HG03039 (cell line): ENCODE results near the gene RABGEF1.
"Not testable (repeated sequence)": the region's sequence is repeated elsewhere in the genome, so short reads cannot be mapped to it uniquely, and the experiment has no call there.

Experiments used
- ATAC-seq: cut with Tn5 transposase; IDR thresholded peaks from one replicate; pipeline ENCODE4 v1.9.1; 2021; ENCODE audit warnings: mild to moderate bottlenecking, moderate library complexity; ENCODE audit not compliant: unreplicated experiment

RABGEF1 gene

DNA sequence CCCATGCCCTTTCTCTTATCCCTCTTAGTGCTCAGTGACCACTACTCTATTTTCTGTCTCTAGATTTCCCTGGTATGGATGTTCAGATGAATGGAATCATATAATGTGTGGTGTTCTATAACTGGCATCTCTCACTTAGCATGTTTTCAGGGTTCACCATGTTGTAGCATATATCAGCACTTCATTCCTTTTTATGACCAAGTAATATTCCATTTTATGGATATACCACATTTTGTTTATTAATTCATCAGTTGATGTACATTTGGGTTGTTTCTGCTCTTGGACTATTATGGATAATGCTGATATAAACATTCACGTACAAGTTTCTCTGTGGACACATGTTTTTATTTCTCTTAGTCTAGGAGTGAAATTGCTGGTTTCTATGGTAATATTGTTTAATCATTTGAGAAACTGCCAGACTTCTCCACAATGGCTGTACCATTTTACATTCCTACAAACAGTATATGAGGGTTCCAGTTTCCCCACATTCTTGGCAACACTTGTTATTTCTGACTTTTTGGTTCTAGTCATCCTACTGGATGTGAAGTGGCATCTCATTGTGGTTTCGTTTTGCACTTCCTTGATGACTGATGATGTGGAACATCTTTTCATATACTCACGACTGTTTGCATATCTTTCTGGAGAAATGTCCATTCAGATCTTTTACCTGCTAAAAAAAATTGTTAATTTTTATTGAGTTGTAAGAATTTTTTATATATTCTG lies 23.3 kb downstream of the RABGEF1 start:
- ATAC-seq: not testable (repeated sequence)

DNA sequence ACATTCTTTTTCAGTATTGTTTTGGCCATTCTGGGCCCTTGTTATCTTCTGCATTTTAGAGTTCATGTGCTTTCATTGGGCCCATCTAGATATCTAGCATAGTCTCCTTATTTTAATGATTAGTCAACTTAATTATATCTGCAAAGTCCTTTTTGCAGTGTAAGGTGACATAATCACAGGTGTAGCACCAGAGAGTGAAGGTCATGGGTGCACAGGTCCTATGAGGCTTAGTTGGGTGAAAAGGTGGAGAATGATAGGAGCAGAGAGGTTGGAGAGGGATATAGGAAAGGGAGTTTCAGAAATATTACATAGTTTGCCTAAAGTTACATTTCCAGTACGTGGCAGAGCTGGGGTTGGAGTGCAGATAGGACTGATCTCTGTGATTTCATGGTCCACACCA lies 24.4 kb downstream of the RABGEF1 start:
- ATAC-seq: not testable (repeated sequence)

DNA sequence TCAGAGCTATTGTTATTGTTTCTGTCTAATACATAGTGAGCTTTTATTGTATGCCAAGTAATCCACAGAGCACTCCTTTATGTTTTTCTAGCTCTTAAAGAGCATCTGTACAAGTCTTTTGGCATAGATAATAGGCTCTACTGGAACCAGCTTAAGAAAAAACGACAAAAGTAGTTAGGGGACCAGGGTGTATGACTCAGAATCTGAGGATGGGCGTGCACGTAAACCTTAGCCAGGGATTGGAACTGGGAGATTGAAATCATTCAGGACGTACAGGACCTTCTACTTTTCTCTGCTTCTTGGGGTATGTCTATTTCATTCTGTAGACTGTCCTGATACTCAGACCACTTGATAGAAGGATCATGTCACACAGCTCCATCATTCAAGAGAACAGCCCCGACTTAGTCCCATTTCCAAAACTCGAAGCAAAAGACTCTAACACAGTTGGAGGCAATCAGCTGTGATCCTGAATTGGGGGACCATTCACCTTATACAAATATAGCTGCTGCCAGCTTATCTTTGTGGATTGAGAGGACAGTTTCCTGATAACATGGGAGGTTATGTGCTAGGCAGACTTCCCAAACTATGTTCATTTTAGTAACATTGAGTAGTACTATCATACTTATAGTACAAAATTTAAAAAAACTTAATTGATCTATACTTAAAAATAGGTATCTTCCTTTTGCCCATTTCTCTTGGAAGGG lies 24.9 kb downstream of the RABGEF1 start:
- not testable (repeated sequence) for ATAC-seq

DNA sequence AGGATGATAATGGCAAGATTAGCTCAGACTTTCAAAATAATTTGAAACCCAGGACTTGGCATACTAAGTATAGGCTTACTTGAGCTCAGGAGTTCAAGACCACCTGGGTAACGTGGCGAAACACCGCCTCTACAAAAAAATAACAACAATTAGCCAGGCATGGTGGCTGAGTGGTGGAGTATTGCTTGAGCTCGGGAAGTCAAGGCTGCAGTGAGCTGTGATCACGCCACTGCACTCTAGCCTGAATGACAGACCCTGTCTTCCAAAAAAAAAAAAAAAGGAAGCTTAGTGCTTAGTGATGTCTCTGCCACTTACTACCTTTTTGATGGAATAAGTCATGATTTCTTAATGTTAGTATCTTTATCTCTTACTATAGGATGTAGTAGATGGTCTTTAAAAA lies 25.5 kb downstream of the RABGEF1 start:
- ATAC-seq: no peak

DNA sequence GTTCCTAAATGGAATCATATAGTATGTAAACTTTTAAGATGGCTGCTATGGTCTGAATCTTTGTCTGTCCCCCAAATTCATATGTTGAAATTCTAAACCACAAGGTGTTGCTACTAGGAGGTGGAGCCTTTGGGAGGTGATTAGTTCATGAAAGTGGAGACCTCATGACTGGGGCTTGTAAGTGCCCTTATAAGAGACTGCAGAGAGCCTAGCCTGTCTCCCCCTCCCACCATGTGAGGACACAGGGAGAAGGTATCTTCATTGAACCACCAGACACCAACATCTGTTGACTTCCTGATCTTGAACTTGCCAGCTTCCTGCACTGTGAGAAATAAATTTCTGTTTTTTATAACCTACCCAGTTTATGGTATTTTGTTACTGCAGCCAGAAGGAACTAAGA lies 27.0 kb downstream of the RABGEF1 start:
- not testable (repeated sequence) for ATAC-seq

DNA sequence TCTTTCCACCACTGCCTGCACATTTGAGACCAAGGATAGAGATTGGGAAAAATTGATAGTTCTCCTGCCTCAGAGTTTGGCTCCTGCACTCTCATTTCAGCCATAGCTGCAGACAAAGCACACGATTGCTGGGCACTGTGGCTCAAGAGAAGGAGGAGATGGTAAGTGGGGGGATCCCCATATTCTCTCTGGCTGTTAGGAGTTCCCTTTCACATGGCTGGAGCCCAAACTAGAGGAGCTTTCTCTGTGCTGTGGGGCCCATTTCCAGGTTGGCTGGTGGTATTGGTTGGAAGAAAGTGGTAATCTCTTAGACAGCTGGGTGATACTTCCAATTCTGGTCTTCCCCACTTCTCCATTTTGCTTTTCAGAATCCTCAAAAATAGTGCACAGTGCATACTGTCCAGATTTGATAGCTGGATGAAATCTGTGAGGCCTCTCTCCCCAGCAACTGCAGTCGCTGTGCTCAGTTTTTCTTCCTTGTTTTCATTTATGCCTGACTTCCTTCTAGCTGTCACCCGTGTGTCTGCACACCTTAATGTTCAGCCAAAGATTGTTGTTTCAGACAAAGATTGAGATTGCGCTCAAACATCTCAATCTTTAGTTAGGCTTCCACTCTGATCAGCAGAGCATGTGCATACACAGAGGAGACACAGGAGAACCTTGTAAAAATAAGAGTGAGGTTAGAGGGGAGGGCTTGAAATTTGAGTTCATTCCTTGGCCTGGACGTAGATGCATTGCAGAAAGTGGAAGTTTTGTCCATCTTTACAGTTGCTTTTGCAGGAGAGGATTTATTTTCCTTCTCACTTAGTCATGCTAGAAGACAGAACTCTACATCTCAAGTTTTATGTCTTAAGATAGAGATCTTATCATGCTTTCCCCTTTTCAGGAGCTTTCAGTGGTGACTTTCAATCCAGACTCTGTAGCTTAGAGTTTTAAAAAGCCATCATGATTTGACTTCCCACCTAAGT lies 28.6 kb downstream of the RABGEF1 start:
- ATAC-seq: no peak

DNA sequence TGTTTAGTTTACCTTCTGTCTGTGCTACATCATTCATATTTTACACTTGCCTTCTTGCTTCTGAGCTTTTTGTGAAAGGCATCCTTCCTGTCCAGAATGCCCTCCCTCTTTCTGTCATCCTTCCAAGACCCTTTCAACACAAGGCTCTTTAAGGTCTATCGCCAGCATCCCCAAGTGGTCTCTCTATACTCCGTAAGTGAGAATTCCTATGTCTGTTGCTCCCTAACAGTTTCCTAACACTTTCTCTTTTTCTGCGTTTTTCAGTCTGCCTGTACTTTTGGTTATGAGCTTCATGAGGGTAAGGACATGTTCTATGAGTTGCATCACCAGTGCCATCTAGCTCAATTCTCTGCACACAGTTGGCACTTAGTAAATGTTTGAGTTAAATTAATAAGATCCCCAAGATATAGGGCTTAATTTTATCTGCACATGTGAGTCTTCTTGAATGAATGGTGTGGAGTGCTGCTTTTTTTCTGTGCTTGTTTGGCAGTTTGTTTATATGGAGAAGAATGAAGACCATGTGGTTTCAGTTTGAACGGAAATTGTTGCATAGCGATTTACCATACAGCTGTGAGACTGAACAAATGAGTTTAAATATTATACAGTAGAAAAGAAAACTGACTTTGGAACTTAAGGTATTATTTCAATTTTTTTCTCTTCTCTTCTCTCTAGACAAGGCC lies 29.4 kb downstream of the RABGEF1 start:
- ATAC-seq: no peak

DNA sequence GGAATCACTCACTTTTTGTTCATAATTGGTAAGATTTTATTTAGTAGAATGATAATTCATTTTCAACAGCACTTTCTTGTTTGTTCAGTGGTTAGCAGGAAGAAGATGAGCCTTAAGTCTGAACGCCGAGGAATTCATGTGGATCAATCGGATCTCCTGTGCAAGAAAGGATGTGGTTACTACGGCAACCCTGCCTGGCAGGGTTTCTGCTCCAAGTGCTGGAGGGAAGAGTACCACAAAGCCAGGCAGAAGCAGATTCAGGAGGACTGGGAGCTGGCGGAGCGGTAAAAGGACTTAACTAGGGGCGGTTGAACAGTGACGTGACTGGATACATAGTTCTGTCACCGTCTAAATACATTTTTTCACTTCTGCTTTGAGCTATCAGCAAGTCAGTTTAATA lies 31.3 kb downstream of the RABGEF1 start:
- ATAC-seq: no peak

DNA sequence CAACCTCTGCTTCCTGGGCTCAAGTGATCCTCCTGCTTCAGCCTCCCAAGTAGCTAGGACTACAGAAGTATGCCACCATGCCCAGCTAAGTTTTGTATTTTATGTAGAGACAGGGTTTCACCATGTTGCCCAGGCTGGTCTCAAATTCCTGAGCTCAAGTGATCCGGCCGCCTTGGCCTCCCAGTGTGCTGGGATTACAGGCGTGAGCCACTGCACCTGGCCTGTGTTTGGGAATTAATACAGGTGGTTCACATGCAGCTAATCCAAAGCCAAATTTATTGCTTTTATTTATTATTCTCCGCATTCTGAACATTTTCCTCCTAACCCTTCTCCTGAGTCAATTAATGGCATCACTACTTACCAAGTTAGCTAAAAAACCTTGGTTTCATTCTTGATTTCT lies 33.2 kb downstream of the RABGEF1 start:
- not testable (repeated sequence) for ATAC-seq

DNA sequence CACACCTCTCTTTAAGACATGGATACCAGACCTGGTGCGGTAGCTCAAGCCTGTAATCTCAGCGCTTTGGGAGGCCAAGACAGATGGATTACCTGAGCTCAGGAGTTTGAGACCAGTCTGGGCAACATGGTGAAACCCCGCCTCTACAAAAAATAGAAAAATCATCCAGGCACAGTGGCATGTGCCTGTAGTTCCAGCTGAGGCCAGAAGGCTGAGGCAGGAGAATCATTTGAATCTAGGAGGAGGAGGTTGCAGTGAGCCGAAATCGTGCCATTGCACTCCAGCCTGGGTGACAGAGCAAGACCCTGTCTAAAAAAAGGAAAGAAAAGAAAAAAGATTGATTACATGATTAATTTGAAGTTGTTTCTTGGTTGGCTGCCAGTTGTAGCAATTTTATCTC lies 35.9 kb downstream of the RABGEF1 start:
- not testable (repeated sequence) for ATAC-seq

DNA sequence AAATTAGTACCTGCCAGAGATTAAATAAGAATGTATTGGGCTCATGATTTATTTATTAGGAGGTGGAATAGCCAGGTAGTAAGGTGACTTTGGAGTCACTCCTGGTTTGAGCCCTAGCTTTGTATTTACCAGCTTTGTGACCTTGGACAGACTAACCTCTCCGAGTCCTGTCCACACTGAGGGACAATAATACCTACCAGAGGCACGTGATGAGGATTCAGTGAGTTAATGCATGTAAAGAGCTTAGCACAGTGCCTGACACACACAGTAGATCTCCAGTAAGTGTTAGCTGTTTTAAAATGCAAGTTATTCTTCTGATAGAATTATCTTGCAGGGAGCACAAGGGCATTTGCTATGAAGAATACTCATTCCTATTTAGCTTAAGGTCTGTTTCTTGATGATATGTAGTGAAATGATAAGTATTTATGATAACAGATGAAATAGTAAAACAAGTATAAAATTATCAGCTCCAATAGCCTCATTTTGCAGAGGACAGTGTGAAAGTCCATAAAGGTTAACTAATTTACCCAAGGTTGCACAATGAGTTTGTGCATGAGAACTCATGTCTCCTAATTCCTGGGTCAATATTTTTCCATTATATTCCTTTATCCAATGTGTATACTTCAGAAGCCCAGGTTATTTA lies 36.4 kb downstream of the RABGEF1 start:
- no peak for ATAC-seq

DNA sequence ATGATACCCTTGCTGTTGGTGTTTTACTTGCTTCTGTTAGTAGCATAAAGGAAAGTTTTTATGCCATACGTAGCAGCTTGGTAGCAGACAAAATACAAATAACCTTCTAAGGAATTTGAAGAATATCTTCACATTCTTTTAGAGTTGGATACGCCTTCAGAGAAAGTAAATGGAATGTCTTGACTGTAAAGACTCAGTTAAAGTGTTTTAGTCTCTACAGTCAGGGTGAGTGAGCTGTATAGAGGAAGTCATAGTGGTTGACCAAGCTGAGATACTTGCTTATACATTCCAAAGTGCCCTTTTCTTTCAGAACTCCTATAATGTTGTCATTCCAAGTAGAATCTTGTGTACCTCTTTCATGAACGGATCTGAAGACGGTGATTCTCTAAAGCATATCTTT lies 37.7 kb downstream of the RABGEF1 start:
- no peak for ATAC-seq

DNA sequence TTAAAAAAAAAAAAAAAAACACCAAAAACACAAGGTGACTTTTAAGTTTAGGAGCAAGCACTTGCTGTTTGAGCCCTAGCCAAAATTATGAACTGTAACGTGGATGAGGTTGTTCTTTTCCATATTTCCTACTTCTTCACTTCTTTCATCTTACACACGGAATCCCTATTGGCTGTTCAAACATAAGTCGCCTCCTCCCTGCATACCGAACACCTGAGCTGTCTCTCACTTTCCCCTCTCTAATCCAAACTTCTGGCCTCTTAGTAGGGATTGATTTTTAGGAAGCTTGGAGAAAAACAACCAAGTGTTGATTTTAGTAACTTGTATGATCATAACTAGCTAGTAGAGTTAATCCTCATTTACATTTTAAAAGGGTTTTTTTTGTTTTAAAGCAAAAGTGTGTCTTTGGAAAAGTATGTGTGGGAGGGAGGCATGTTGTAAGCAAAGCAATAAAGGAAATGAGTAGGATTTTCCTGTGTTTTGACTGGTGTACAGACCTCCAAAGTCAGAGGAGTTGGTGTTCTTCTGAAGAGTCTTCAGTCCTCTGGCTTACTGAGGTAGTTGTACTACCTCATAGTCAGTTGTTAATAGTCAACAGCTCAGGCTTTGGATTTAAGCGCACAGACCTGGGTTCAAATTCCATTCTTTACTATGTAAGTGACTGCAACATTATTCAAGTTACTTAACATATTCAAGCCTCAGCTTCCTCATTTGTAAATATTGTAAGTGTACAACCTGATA lies 39.3 kb downstream of the RABGEF1 start:
- no peak for ATAC-seq

DNA sequence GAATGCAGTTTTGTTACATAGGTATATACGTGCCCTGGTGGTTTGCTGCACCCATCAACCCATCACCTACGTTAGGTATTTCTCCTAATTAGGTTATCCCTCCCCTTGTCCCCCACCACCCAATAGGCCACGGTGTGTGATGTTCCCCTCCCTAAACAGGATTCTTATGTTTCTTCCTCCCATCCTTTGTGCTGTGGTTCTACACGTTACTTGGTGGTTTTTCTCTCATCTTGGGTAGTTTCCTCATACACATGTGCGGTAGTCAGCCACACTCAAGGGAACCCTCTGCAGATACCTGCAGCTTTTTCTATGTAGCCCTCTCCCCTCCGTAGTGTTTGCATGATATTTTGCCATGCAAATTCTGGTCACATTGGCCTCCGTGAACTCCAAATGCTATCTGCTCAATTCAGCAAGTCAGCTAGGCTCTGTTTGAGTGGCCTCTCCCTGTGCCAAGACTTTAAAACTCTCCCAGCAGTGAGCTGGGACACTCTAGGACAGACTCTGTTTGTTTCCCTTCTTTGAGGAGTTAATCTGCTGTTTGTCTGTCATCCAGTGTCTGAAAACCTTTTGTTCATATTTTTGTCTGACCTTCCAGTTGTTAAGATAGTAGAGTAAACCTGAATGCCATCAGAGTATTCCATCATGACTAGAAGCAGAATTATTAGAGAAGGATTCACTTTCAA lies 41.0 kb downstream of the RABGEF1 start:
- ATAC-seq: no peak

DNA sequence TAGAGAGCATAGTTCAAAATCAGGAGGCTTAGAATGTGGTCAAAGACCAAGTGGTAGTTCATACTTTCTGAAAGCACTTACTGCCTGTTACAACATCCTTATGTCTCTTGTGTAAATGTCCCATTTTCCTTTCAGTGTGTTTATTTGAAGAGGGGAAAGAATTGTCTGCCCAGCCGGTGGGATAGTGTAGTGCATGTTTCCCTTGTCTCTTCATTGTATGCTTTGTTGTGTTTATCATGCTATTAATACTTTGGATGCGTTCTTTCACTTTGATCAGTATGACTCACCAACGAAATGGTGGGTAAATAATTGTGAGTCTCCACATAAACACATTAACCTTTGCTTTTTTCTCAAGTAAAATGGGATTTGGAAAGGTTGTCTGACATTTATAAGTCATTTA lies 42.3 kb downstream of the RABGEF1 start:
- not testable (repeated sequence) for ATAC-seq

DNA sequence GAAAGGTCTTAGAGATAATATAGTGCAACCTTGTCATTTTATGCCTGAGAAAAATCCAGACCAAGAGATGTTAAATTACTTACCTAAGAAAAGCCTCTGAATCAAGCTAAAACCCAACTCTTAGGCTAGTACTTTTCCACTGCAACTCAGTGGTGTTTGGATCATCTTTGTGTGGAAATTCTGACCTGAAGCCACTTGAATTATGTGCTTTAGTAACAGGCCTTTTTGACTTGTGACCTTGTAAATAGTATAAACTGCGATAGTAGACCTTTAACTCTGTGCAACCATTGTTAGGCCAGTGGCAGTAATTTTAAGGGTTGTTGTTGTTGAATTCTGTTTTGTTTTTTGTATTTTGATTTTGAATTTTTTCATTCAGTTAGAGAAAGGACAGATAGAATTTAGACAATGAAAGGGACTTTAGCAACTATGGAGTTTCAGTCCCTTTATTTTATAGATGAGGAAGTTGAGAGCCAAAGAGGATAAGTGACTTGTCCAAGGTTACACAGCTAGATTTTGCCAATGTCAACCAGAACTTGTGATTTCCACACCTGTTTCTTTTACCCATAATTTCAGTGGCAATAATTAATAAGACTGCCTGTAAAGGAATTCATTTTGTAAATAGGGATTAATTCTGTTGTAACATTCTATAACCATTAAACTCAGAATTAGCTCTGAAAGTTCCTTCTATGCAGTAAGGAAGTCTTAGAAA lies 43.5 kb downstream of the RABGEF1 start:
- not testable (repeated sequence) for ATAC-seq

DNA sequence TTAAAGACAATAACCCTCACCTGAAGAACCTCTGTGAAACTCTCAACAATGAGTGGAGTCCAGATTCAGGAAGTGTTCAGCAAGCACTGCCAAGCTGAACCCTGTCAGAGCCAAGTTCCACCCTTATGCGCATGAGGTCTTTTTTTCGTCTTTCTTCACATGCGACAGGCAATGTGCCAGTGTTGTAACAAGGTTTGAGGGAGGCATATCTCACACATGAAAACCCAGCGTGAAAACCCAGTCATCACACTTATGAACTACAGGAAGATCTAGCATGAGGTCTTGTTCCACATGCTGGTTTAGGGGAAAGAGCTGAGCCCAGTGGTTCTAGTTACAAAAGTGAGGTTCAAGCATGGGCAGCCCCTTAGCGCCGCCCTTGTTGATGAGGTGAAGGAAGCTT lies 49.7 kb downstream of the RABGEF1 start:
- no peak for ATAC-seq

DNA sequence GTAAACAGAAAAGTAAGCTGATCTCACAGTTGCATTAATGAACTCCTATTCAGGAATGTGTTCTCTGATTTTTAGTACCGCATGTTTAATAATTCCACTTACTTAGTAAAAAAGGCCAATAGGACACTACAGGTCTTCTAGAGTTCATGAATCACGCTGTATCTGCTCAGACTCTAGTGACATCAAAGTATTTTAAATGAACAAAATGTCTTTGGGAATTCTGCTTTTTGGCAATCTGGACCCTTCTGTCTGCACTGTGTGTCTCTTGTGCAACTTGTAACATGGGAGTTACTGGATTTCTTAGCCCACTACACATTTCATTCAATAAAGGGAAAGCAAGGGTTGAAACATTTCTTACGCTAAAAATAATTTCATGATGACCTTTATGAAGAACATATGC lies 50.2 kb downstream of the RABGEF1 start:
- ATAC-seq: no peak
